Adipose tissue (tissue), 3 donors: ENCODE measurements around the gene ETFA. TPM values are rescaled to one million over a fixed set of nuclear protein-coding genes. Genes with fewer than 3 reads are reported as not detected.

Experiments used
- H3K27ac ChIP-seq: one replicate; pipeline ENCODE4 v1.5.1; 2013; ENCODE audit warnings: low read depth, low read length
- WGBS, 3 donors: extraction: QIAGEN DNeasy Blood & Tissue Kit; methylation state at CpG; one replicate each; pipeline ENCODE4 v1.1.7; 2013; 5-methylcytosine and 5-hydroxymethylcytosine counted together
- polyA plus RNA-seq, 3 donors: library from polyadenylated mRNA; stranded (reverse); fragments of 200-250 nt; gene quantifications; one replicate each; pipeline ENCODE4 v1.2.3, GENCODE V29; 2013
- donor health status: healthy with polysubstance abuse.
- donor health status: Bipolar disorder and iron deficiency.
- donor health status: healthy.

Gene ETFA
- polyA plus RNA-seq, 3 donors: 64.6 to 277 (median 140) TPM

GRCh38 chr15:76245072-76245610 lies 66.1 kb downstream of the ETFA start:
- no peak overlapping the region for H3K27ac ChIP-seq
- 79 to 85% (median 82%) methylated on average over 1 of the region's 1 CpG for WGBS, 3 donors

- WGBS, 3 donors: 58 to 77% (median 64%) methylated on average over 1 of the region's 1 CpG
- no peak overlapping the region for H3K27ac ChIP-seq
These were observed 71.5 kb downstream of the ETFA start for GRCh38 chr15:76239786-76240185.

- 53 to 85% (median 71%) methylated on average over 2 of the region's 2 CpGs for WGBS, 3 donors
- H3K27ac ChIP-seq: no peak overlapping the region
These were observed 74.9 kb downstream of the ETFA start for GRCh38 chr15:76236350-76236749.

- 80 to 84% (median 82%) methylated on average over 3 of the region's 3 CpGs for WGBS, 3 donors
These were observed 76.0 kb downstream of the ETFA start for GRCh38 chr15:76235186-76235826.

GRCh38 chr15:76234337-76234889 lies 76.9 kb downstream of the ETFA start:
- no peak overlapping the region for H3K27ac ChIP-seq
- 83 to 90% (median 86%) methylated on average over 4 of the region's 4 CpGs for WGBS, 3 donors

More at GRCh38 chr15:76235186-76235826, 76.0 kb downstream of the ETFA start:
- H3K27ac ChIP-seq: no peak overlapping the region

- WGBS, 3 donors: 93 to 97% (median 97%) methylated on average over 1 of the region's 1 CpG
- no peak overlapping the region for H3K27ac ChIP-seq
These were observed 77.3 kb downstream of the ETFA start for GRCh38 chr15:76233921-76234320.

- H3K27ac ChIP-seq: no peak overlapping the region
- 52 to 96% (median 90%) methylated on average over 1 of the region's 1 CpG for WGBS, 3 donors
These were observed 82.0 kb downstream of the ETFA start for GRCh38 chr15:76229266-76229665.

GRCh38 chr15:76223521-76223920 lies 87.7 kb downstream of the ETFA start:
- 87 to 94% (median 92%) methylated on average over 2 of the region's 2 CpGs for whole genome bisulfite sequencing, 3 donors
- H3K27ac ChIP-seq: no peak overlapping the region

GRCh38 chr15:76222159-76222558 lies 89.1 kb downstream of the ETFA start:
- no peak overlapping the region for H3K27ac ChIP-seq
- 95 to 99% (median 96%) methylated on average over 4 of the region's 4 CpGs for WGBS, 3 donors

- no peak overlapping the region for H3K27ac ChIP-seq
- 50 to 98% (median 97%) methylated on average over 1 of the region's 1 CpG for WGBS, 3 donors
These were observed 90.0 kb downstream of the ETFA start for GRCh38 chr15:76221085-76221767.

- no peak overlapping the region for H3K27ac ChIP-seq
- WGBS, 3 donors: 65 to 96% (median 93%) methylated on average over 5 of the region's 5 CpGs
These were observed 93.4 kb downstream of the ETFA start for GRCh38 chr15:76217882-76218217.

- no peak overlapping the region for H3K27ac ChIP-seq
- WGBS, 3 donors: 69 to 86% (median 86%) methylated on average over 7 of the region's 7 CpGs
These were observed 94.0 kb downstream of the ETFA start for GRCh38 chr15:76217029-76217881.

GRCh38 chr15:76215634-76216033 lies 95.6 kb downstream of the ETFA start:
- H3K27ac ChIP-seq: no peak overlapping the region
- WGBS, 3 donors: 90 to 97% (median 97%) methylated on average over 1 of the region's 1 CpG

- no peak overlapping the region for H3K27ac ChIP-seq
- WGBS, 3 donors: 76 to 90% (median 78%) methylated on average over 3 of the region's 3 CpGs
These were observed 101.3 kb downstream of the ETFA start for GRCh38 chr15:76209942-76210341.

GRCh38 chr15:76209523-76209922 lies 101.7 kb downstream of the ETFA start:
- no peak overlapping the region for H3K27ac ChIP-seq
- WGBS, 3 donors: 79 to 96% (median 91%) methylated on average over 1 of the region's 1 CpG

GRCh38 chr15:76208786-76209424 lies 102.4 kb downstream of the ETFA start:
- H3K27ac ChIP-seq: no peak overlapping the region
- WGBS, 3 donors: 74 to 92% (median 88%) methylated on average over 2 of the region's 2 CpGs

GRCh38 chr15:76208084-76208785 lies 103.0 kb downstream of the ETFA start:
- 95 to 96% (median 96%) methylated on average over 8 of the region's 8 CpGs for WGBS, 3 donors
- H3K27ac ChIP-seq: no peak overlapping the region
